Endometrial microvascular endothelial cells (primary cell): ENCODE results near the gene CNOT4. TPM values are rescaled to one million over a fixed set of nuclear protein-coding genes. Genes with fewer than 3 reads are reported as not detected.
"Not testable (repeated sequence)": the region's sequence is repeated elsewhere in the genome, so short reads cannot be mapped to it uniquely, and the experiment has no call there.

ENCODE experiments used
- in situ Hi-C: cut with HindIII; loops from 2 replicates; pipeline ENCODE4 v1.10.0; 2017; ENCODE audit warnings: low sequenced_read_pairs, low pct_unique_long_range_greater_than_20kb; ENCODE audit errors: inconsistent ontology term
- total RNA-seq: library from RNA; depleted of rRNA; stranded (reverse); fragments of >200 nt; gene quantifications from one replicate; pipeline ENCODE4 v1.2.3, GENCODE V29; 2015; ENCODE audit errors: inconsistent ontology term

Gene CNOT4
- total RNA-seq, 1 donor from 2014 or later, result 9.6 TPM

GRCh38 chr7:135518748-135519147 lies 8.8 kb upstream of the CNOT4 start:
- in situ Hi-C loops, result no loop called here

- in situ Hi-C loops, result no loop called here
These were observed 7.2 kb upstream of the CNOT4 start for GRCh38 chr7:135517060-135517459.

GRCh38 chr7:135514856-135515255 lies 5.0 kb upstream of the CNOT4 start:
- in situ Hi-C loops, result no loop called here

GRCh38 chr7:135512135-135512887 lies 2.4 kb upstream of the CNOT4 start:
- in situ Hi-C loops, result no loop called here

- in situ Hi-C loops, result no loop called here
These were observed 786 bp upstream of the CNOT4 start for GRCh38 chr7:135510592-135511183.

GRCh38 chr7:135509589-135509838 lies 388 bp downstream of the CNOT4 start:
- in situ Hi-C loops, result no loop called here

- in situ Hi-C loops, result no loop called here
These were observed 866 bp downstream of the CNOT4 start for GRCh38 chr7:135508883-135509588.

- in situ Hi-C loops, result no loop called here
These were observed 8.5 kb downstream of the CNOT4 start for GRCh38 chr7:135501402-135501801.

GRCh38 chr7:135499818-135500217 lies 10.1 kb downstream of the CNOT4 start:
- in situ Hi-C loops, result no loop called here

GRCh38 chr7:135497161-135497560 lies 12.7 kb downstream of the CNOT4 start:
- in situ Hi-C loops, result not testable (repeated sequence)

- in situ Hi-C loops, result no loop called here
These were observed 16.5 kb downstream of the CNOT4 start for GRCh38 chr7:135493362-135493761.

- in situ Hi-C loops, result no loop called here
These were observed 17.8 kb downstream of the CNOT4 start for GRCh38 chr7:135492151-135492550.

GRCh38 chr7:135490783-135491182 lies 19.1 kb downstream of the CNOT4 start:
- in situ Hi-C loops, result no loop called here

GRCh38 chr7:135489791-135490190 lies 20.1 kb downstream of the CNOT4 start:
- in situ Hi-C loops, result no loop called here

- in situ Hi-C loops, result no loop called here
These were observed 23.5 kb downstream of the CNOT4 start for GRCh38 chr7:135486261-135486920.

- in situ Hi-C loops, result no loop called here
These were observed 28.3 kb downstream of the CNOT4 start for GRCh38 chr7:135481598-135481979.

GRCh38 chr7:135480966-135481597 lies 28.8 kb downstream of the CNOT4 start:
- in situ Hi-C loops, result no loop called here

GRCh38 chr7:135475521-135475920 lies 34.4 kb downstream of the CNOT4 start:
- in situ Hi-C loops, result no loop called here

GRCh38 chr7:135469705-135470104 lies 40.2 kb downstream of the CNOT4 start:
- in situ Hi-C loops, result not testable (repeated sequence)
